ENCODE measurements around the gene IGSF9B. TPM values are rescaled to one million over a fixed set of nuclear protein-coding genes. Genes with fewer than 3 reads are reported as not detected.

IGSF9B gene
- total and polyA plus RNA-seq, 4 donors: 0.07 to 0.33 (median 0.09) TPM; not detected in 1

GRCh38 chr11:133897331-133897650 lies 59.5 kb downstream of the IGSF9B start:
- no peak overlapping the region for H3K9ac ChIP-seq (ENCODE audit: low read depth in 1 of 2, low read length in 2 of 2)
- H3K4me1 ChIP-seq (ENCODE audit: control insufficient read depth in 4 of 4, insufficient read depth in 4 of 4, low read length in 3 of 4): no peaks in the 10 kb centered on the region
- H3K9me3 ChIP-seq (ENCODE audit: control insufficient read depth in 4 of 4, low read length in 3 of 4): no peaks in the 10 kb centered on the region
- no peak for TF ChIP-seq SP1 (IDR thresholded peaks at IDR 0.05)
- no peak for TF ChIP-seq FOXA1 (IDR thresholded peaks at IDR 0.05)
- no peak for TF ChIP-seq JUND (IDR thresholded peaks at IDR 0.05)
- peaks cover 0 to 8% (median 0%) of the 10 kb centered on the region in 4 donors for H3K27me3 ChIP-seq (ENCODE audit: control insufficient read depth in 4 of 4, insufficient read depth in 4 of 4, low read length in 3 of 4)
- no peak overlapping the region for H3K4me3 ChIP-seq (ENCODE audit: low read depth in 1 of 3, low read length in 3 of 3)
- DNase-seq (ENCODE audit: low spot score): no peak
- WGBS: 94% methylated on average over 10 of the region's 10 CpGs
- no peaks in the 10 kb centered on the region for H3K36me3 ChIP-seq (ENCODE audit: control insufficient read depth in 4 of 4, insufficient read depth in 3 of 4, low read depth in 1 of 4, low read length in 3 of 4)
- H3K27ac ChIP-seq (ENCODE audit: low read depth in 1 of 2, low read length in 2 of 2): no peak overlapping the region

GRCh38 chr11:133896642-133897330 lies 60.0 kb downstream of the IGSF9B start:
- H3K9me3 ChIP-seq (ENCODE audit: control insufficient read depth in 4 of 4, low read length in 3 of 4): no peaks in the 10 kb centered on the region
- no peak overlapping the region for H3K4me3 ChIP-seq (ENCODE audit: low read depth in 1 of 3, low read length in 3 of 3)
- WGBS: 89% methylated on average over 10 of the region's 10 CpGs
- H3K9ac ChIP-seq (ENCODE audit: low read depth in 1 of 2, low read length in 2 of 2): no peak overlapping the region
- TF ChIP-seq, protein P1, sequence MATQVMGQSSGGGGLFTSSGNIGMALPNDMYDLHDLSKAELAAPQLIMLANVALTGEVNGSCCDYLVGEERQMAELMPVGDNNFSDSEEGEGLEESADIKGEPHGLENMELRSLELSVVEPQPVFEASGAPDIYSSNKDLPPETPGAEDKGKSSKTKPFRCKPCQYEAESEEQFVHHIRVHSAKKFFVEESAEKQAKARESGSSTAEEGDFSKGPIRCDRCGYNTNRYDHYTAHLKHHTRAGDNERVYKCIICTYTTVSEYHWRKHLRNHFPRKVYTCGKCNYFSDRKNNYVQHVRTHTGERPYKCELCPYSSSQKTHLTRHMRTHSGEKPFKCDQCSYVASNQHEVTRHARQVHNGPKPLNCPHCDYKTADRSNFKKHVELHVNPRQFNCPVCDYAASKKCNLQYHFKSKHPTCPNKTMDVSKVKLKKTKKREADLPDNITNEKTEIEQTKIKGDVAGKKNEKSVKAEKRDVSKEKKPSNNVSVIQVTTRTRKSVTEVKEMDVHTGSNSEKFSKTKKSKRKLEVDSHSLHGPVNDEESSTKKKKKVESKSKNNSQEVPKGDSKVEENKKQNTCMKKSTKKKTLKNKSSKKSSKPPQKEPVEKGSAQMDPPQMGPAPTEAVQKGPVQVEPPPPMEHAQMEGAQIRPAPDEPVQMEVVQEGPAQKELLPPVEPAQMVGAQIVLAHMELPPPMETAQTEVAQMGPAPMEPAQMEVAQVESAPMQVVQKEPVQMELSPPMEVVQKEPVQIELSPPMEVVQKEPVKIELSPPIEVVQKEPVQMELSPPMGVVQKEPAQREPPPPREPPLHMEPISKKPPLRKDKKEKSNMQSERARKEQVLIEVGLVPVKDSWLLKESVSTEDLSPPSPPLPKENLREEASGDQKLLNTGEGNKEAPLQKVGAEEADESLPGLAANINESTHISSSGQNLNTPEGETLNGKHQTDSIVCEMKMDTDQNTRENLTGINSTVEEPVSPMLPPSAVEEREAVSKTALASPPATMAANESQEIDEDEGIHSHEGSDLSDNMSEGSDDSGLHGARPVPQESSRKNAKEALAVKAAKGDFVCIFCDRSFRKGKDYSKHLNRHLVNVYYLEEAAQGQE (IDR thresholded peaks at IDR 0.05): no peak
- no peak for TF ChIP-seq JUND (IDR thresholded peaks at IDR 0.05)
- TF ChIP-seq, protein P2, sequence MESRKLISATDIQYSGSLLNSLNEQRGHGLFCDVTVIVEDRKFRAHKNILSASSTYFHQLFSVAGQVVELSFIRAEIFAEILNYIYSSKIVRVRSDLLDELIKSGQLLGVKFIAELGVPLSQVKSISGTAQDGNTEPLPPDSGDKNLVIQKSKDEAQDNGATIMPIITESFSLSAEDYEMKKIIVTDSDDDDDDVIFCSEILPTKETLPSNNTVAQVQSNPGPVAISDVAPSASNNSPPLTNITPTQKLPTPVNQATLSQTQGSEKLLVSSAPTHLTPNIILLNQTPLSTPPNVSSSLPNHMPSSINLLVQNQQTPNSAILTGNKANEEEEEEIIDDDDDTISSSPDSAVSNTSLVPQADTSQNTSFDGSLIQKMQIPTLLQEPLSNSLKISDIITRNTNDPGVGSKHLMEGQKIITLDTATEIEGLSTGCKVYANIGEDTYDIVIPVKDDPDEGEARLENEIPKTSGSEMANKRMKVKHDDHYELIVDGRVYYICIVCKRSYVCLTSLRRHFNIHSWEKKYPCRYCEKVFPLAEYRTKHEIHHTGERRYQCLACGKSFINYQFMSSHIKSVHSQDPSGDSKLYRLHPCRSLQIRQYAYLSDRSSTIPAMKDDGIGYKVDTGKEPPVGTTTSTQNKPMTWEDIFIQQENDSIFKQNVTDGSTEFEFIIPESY (IDR thresholded peaks at IDR 0.05): no peak
- TF ChIP-seq YY1 (IDR thresholded peaks at IDR 0.05): no peak
- TF ChIP-seq, protein P3, sequence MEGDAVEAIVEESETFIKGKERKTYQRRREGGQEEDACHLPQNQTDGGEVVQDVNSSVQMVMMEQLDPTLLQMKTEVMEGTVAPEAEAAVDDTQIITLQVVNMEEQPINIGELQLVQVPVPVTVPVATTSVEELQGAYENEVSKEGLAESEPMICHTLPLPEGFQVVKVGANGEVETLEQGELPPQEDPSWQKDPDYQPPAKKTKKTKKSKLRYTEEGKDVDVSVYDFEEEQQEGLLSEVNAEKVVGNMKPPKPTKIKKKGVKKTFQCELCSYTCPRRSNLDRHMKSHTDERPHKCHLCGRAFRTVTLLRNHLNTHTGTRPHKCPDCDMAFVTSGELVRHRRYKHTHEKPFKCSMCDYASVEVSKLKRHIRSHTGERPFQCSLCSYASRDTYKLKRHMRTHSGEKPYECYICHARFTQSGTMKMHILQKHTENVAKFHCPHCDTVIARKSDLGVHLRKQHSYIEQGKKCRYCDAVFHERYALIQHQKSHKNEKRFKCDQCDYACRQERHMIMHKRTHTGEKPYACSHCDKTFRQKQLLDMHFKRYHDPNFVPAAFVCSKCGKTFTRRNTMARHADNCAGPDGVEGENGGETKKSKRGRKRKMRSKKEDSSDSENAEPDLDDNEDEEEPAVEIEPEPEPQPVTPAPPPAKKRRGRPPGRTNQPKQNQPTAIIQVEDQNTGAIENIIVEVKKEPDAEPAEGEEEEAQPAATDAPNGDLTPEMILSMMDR (IDR thresholded peaks at IDR 0.05; ENCODE audit: low read depth, low read length, missing input control): no peak
- no peak for TF ChIP-seq SP1 (IDR thresholded peaks at IDR 0.05)
- no peak for TF ChIP-seq HNF4A (conservative IDR thresholded peaks at IDR 0.05)
- no peaks in the 10 kb centered on the region for H3K36me3 ChIP-seq (ENCODE audit: control insufficient read depth in 4 of 4, insufficient read depth in 3 of 4, low read depth in 1 of 4, low read length in 3 of 4)
- no peaks in the 10 kb centered on the region for H3K4me1 ChIP-seq (ENCODE audit: control insufficient read depth in 4 of 4, insufficient read depth in 4 of 4, low read length in 3 of 4)
- DNase-seq (ENCODE audit: low spot score): no peak
- H3K27ac ChIP-seq (ENCODE audit: low read depth in 1 of 2, low read length in 2 of 2): no peak overlapping the region
- peaks cover 0 to 10% (median 0%) of the 10 kb centered on the region in 4 donors for H3K27me3 ChIP-seq (ENCODE audit: control insufficient read depth in 4 of 4, insufficient read depth in 4 of 4, low read length in 3 of 4)

GRCh38 chr11:133896028-133896427 lies 60.7 kb downstream of the IGSF9B start:
- Histone ChIP-seq H3K9me3 (ENCODE audit: control insufficient read depth in 4 of 4, low read length in 3 of 4) (no peaks in the 10 kb centered on the region), H3K27ac (ENCODE audit: low read depth in 1 of 2, low read length in 2 of 2) (no peak overlapping the region), H3K27me3 (ENCODE audit: control insufficient read depth in 4 of 4, insufficient read depth in 4 of 4, low read length in 3 of 4) (peaks cover 0 to 10% (median 0%) of the 10 kb centered on the region in 4 donors), H3K4me1 (ENCODE audit: control insufficient read depth in 4 of 4, insufficient read depth in 4 of 4, low read length in 3 of 4) (no peaks in the 10 kb centered on the region), H3K36me3 (ENCODE audit: control insufficient read depth in 4 of 4, insufficient read depth in 3 of 4, low read depth in 1 of 4, low read length in 3 of 4) (no peaks in the 10 kb centered on the region), H3K9ac (ENCODE audit: low read depth in 1 of 2, low read length in 2 of 2) (no peak overlapping the region), H3K4me3 (ENCODE audit: low read depth in 1 of 3, low read length in 3 of 3) (no peak overlapping the region)
- WGBS: 82% methylated on average over 7 of the region's 7 CpGs
- no peak for DNase-seq (ENCODE audit: low spot score)
- no peak for TF ChIP-seq FOXA2 (IDR thresholded peaks at IDR 0.05)
- no peak for TF ChIP-seq TAF1 (conservative IDR thresholded peaks at IDR 0.05)
- no peak for TF ChIP-seq HNF4A (conservative IDR thresholded peaks at IDR 0.05)
- no peak for TF ChIP-seq RAD21 (IDR thresholded peaks at IDR 0.05)

Measured in liver (tissue), 9 donors.